Astrocyte of the spinal cord (primary cell): ENCODE results near the gene PLEK2.

Experiments used
- DNase-seq: peaks from one replicate; pipeline ENCODE4 v3.0.0; 2011; ENCODE audit warnings: low read depth, low spot score
- H3K4me3 ChIP-seq: 2 replicates; pipeline ENCODE4 v1.5.1; 2011; ENCODE audit warnings: low read depth, mild to moderate bottlenecking, low read length, moderate library complexity
- CTCF ChIP-seq: IDR thresholded peaks from 2 replicates; pipeline ENCODE4 v1.5.1; 2012; ENCODE audit warnings: low read depth, mild to moderate bottlenecking, low read length, inconsistent platforms
- in situ Hi-C: cut with HindIII; loops from 2 replicates; pipeline ENCODE4 v1.10.0; 2017; ENCODE audit warnings: low sequenced_read_pairs

PLEK2 gene

GRCh38 chr14:67393689-67394088, 18.3 kb downstream of the PLEK2 start:
- H3K4me3 ChIP-seq = no peak overlapping the region
- TF ChIP-seq CTCF = no peak
- no peak for DNase-seq
- in situ Hi-C loops = no loop called here

- TF ChIP-seq CTCF = no peak
- H3K4me3 ChIP-seq = no peak overlapping the region
- no peak for DNase-seq
- in situ Hi-C loops = no loop called here
These were observed 19.2 kb downstream of the PLEK2 start for GRCh38 chr14:67392800-67393199.

- no peak for TF ChIP-seq CTCF
- in situ Hi-C loops = no loop called here
- DNase-seq = no peak
- no peak overlapping the region for H3K4me3 ChIP-seq
These were observed 19.8 kb downstream of the PLEK2 start for GRCh38 chr14:67392123-67392522.

- no peak overlapping the region for H3K4me3 ChIP-seq
- in situ Hi-C loops = no loop called here
- no peak for DNase-seq
- no peak for TF ChIP-seq CTCF
These were observed 20.7 kb downstream of the PLEK2 start for GRCh38 chr14:67391268-67391667.

GRCh38 chr14:67389811-67390534, 22.0 kb downstream of the PLEK2 start:
- in situ Hi-C loops = no loop called here
- TF ChIP-seq CTCF = no peak
- H3K4me3 ChIP-seq = no peak overlapping the region
- DNase-seq = no peak

- no peak for DNase-seq
- H3K4me3 ChIP-seq = no peak overlapping the region
These were observed 22.7 kb downstream of the PLEK2 start for GRCh38 chr14:67389275-67389674.

More at GRCh38 chr14:67389275-67389674, 22.7 kb downstream of the PLEK2 start:
- in situ Hi-C loops = no loop called here
- no peak for TF ChIP-seq CTCF
